ENCODE data around the gene MAP3K4. TPM values are rescaled to one million over a fixed set of nuclear protein-coding genes. Genes with fewer than 3 reads are reported as not detected.

MAP3K4 gene
- total and polyA plus RNA-seq, 2 of the 4 experiments (the other 2 are of a cell fraction) = 11.5 to 20.4 TPM

GRCh38 chr6:161057103-161058091 lies 65.8 kb downstream of the MAP3K4 start:
- DNase-seq (no peak), ATAC-seq (ENCODE audit: low read depth) (no peak)
- in situ Hi-C loops (cut with MboI; ENCODE audit: low sequenced_read_pairs) (no loop called here), dilution Hi-C loops (cut with HindIII; ENCODE audit: low sequenced_read_pairs, unreplicated experiment) (no loop called here), intact Hi-C loops (cut with micrococcal nuclease) (no loop called here)
- H3K14ac ChIP-seq (replicated peaks; ENCODE audit: low read depth, low read length) = no peak overlapping the region
- no peak overlapping the region for H3K18ac ChIP-seq (ENCODE audit: low read depth, low read length)
- no peak overlapping the region for H3K4me3 ChIP-seq (ENCODE audit: insufficient read depth, low read depth, low read length)
- no peak overlapping the region for H2BK15ac ChIP-seq (ENCODE audit: low read depth, low read length)
- no peak overlapping the region for H2AK5ac ChIP-seq (ENCODE audit: low read depth, low read length)
- H4K8ac ChIP-seq (ENCODE audit: low read depth in 2 of 2, low read length in 2 of 2) = no peak overlapping the region
- H3K4me1 ChIP-seq (ENCODE audit: control insufficient read depth, insufficient read depth, low read length) = peaks cover 2% of the 10 kb centered on the region; the same call in 1 of the 2 replicates
- H3K36me3 ChIP-seq (ENCODE audit: control insufficient read depth, insufficient read depth, low read length) = no peaks in the 10 kb centered on the region
- H2BK5ac ChIP-seq (ENCODE audit: low read depth, low read length, poor library complexity, severe bottlenecking) = no peak overlapping the region
- H3K9ac ChIP-seq (ENCODE audit: low read depth, low read length) = no peak overlapping the region
- H2AFZ ChIP-seq (replicated peaks; ENCODE audit: low read length, poor library complexity) = no peak overlapping the region
- BruUV-seq (replicated peaks) = no TSS peak
- no peak overlapping the region for H3K56ac ChIP-seq (ENCODE audit: extremely low read depth, insufficient read depth, low read length)
- no peak overlapping the region for H2BK120ac ChIP-seq (ENCODE audit: low read depth, low read length)
- no peak overlapping the region for H3K23ac ChIP-seq (ENCODE audit: low read depth, low read length)
- H3K27me3 ChIP-seq (ENCODE audit: control insufficient read depth, insufficient read depth, low read length) = no peaks in the 10 kb centered on the region
- no peak overlapping the region for H3K27ac ChIP-seq (ENCODE audit: insufficient read depth, low read length)
- no peak overlapping the region for H3K4me2 ChIP-seq (ENCODE audit: low read depth, low read length)
- H2BK20ac ChIP-seq (ENCODE audit: low read depth, low read length) = no peak overlapping the region
- CTCF ChIA-PET = interaction anchor here (1.2 kb wide), 1 partner anchor 9 kb away, joined by 3 read pairs; no protein-coding TSS in a partner anchor
- no peak overlapping the region for H4K5ac ChIP-seq (ENCODE audit: low read depth, low read length)
- POLR2A ChIA-PET (ENCODE audit: unreplicated experiment) = interaction anchor here (0.6 kb wide), 1 partner anchor 282 kb away, joined by 3 read pairs; no protein-coding TSS in a partner anchor
- H3K9me3 ChIP-seq (ENCODE audit: control insufficient read depth, insufficient read depth, low read length) = no peaks in the 10 kb centered on the region
- peaks cover 15 to 17% of the 10 kb centered on the region in 2 experiments for H3K79me1 ChIP-seq (ENCODE audit: low read depth in 1 of 2, low read length in 2 of 2)
- no peak overlapping the region for H4K91ac ChIP-seq (ENCODE audit: insufficient read depth, low read depth, low read length)
- no peak overlapping the region for H3K4ac ChIP-seq (ENCODE audit: low read depth, low read length)
- H2AK9ac ChIP-seq (replicated peaks; ENCODE audit: low read depth, low read length, poor library complexity) = no peak overlapping the region
- no peaks in the 10 kb centered on the region for H4K20me1 ChIP-seq (ENCODE audit: insufficient read depth, low read length)
- no peaks in the 10 kb centered on the region for H3K9me1 ChIP-seq (ENCODE audit: insufficient read depth, low read length)
- no CpG with 5 or more reads among the region's 11 CpGs for WGBS, 2 experiments (ENCODE audit: extremely low coverage in 2 of 2, insufficient read length in 1 of 2)
- TF ChIP-seq MXI1 (IDR thresholded peaks at IDR 0.05; ENCODE audit: borderline replicate concordance, low read depth, low read length) (no peak), POLR2A (IDR thresholded peaks at IDR 0.05; ENCODE audit: low read depth, low read length) (no peak), RAD21 (IDR thresholded peaks at IDR 0.05; ENCODE audit: low read length) (no peak), CEBPB (IDR thresholded peaks at IDR 0.05; ENCODE audit: low read depth, low read length) (no peak), NFE2L2 (IDR thresholded peaks at IDR 0.05; ENCODE audit: low read depth, low read length) (no peak), FOS (IDR thresholded peaks at IDR 0.05; ENCODE audit: low read depth, low read length) (no peak), ELK1 (IDR thresholded peaks at IDR 0.05; ENCODE audit: borderline replicate concordance, low read depth, low read length) (no peak), RFX5 (IDR thresholded peaks at IDR 0.05; ENCODE audit: low read depth, low read length) (no peak), MAZ (IDR thresholded peaks at IDR 0.05; ENCODE audit: borderline replicate concordance, low read depth, low read length) (no peak), SMC3 (IDR thresholded peaks at IDR 0.05; ENCODE audit: low read depth, low read length) (no peak), BHLHE40 (IDR thresholded peaks at IDR 0.05; ENCODE audit: low read depth, low read length) (no peak), MAFK (IDR thresholded peaks at IDR 0.05; ENCODE audit: low read depth, low read length) (no peak)
- TF ChIP-seq, protein P1, sequence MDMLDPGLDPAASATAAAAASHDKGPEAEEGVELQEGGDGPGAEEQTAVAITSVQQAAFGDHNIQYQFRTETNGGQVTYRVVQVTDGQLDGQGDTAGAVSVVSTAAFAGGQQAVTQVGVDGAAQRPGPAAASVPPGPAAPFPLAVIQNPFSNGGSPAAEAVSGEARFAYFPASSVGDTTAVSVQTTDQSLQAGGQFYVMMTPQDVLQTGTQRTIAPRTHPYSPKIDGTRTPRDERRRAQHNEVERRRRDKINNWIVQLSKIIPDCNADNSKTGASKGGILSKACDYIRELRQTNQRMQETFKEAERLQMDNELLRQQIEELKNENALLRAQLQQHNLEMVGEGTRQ (IDR thresholded peaks at IDR 0.05; ENCODE audit: low read depth, low read length) = no peak
- TF ChIP-seq, protein P2, sequence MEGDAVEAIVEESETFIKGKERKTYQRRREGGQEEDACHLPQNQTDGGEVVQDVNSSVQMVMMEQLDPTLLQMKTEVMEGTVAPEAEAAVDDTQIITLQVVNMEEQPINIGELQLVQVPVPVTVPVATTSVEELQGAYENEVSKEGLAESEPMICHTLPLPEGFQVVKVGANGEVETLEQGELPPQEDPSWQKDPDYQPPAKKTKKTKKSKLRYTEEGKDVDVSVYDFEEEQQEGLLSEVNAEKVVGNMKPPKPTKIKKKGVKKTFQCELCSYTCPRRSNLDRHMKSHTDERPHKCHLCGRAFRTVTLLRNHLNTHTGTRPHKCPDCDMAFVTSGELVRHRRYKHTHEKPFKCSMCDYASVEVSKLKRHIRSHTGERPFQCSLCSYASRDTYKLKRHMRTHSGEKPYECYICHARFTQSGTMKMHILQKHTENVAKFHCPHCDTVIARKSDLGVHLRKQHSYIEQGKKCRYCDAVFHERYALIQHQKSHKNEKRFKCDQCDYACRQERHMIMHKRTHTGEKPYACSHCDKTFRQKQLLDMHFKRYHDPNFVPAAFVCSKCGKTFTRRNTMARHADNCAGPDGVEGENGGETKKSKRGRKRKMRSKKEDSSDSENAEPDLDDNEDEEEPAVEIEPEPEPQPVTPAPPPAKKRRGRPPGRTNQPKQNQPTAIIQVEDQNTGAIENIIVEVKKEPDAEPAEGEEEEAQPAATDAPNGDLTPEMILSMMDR (conservative IDR thresholded peaks at IDR 0.05; ENCODE audit: low read depth, low read length) = no peak
